NCI-H1417 (cell line): ENCODE results near the gene LDHA.
"Not testable (repeated sequence)": the region's sequence is repeated elsewhere in the genome, so short reads cannot be mapped to it uniquely, and the experiment has no call there.

ENCODE experiments used
- DNase-seq, 3 experiments: peaks; one replicate each; lab custom pipeline; 2025; lab: John Stamatoyannopoulos, UW

The LDHA gene

GRCh38 chr11:18394928-18395734, 768 bp downstream of the LDHA start:
- peak in 2 of 3 experiments; percentile 72 to 75 for DNase-seq

GRCh38 chr11:18395735-18396504, 1.6 kb downstream of the LDHA start:
- peak; percentile 99 to 100 (median 99) for DNase-seq

GRCh38 chr11:18397921-18398320, 3.6 kb downstream of the LDHA start:
- no peak for DNase-seq

GRCh38 chr11:18401077-18401476, 6.7 kb downstream of the LDHA start:
- not testable (repeated sequence) for DNase-seq

- no peak for DNase-seq
Observed at GRCh38 chr11:18404062-18404461, 9.7 kb downstream of the LDHA start.

- DNase-seq = peak in 1 of 3 experiments; percentile 54
Observed at GRCh38 chr11:18407400-18407799, 13.0 kb downstream of the LDHA start.

- DNase-seq = no peak
Observed at GRCh38 chr11:18408558-18409291, 14.4 kb downstream of the LDHA start.

- no peak for DNase-seq
Observed at GRCh38 chr11:18416459-18416858, 22.1 kb downstream of the LDHA start.

- DNase-seq = no peak
Observed at GRCh38 chr11:18419040-18419439, 24.7 kb downstream of the LDHA start.

GRCh38 chr11:18420067-18420466, 25.7 kb downstream of the LDHA start:
- DNase-seq = no peak

- no peak for DNase-seq
Observed at GRCh38 chr11:18427240-18427639, 32.9 kb downstream of the LDHA start.

GRCh38 chr11:18429332-18429731, 35.0 kb downstream of the LDHA start:
- DNase-seq = no peak

- DNase-seq = no peak
Observed at GRCh38 chr11:18438691-18439090, 44.3 kb downstream of the LDHA start.

GRCh38 chr11:18449251-18449650, 54.9 kb downstream of the LDHA start:
- no peak for DNase-seq

- no peak for DNase-seq
Observed at GRCh38 chr11:18452927-18453326, 58.6 kb downstream of the LDHA start.

- DNase-seq = no peak
Observed at GRCh38 chr11:18455686-18456372, 61.5 kb downstream of the LDHA start, which contains the start of gene LDHAL6A. Gene LDHAL6A (plus strand): TSS chr11:18455856. CDS start chr11:18456681, 825 bp downstream.

- DNase-seq = peak in 1 of 3 experiments; percentile 4
Observed at GRCh38 chr11:18457450-18457849, 63.1 kb downstream of the LDHA start.
